ENCODE measurements around the gene SPTLC1.

SPTLC1 gene

DNA sequence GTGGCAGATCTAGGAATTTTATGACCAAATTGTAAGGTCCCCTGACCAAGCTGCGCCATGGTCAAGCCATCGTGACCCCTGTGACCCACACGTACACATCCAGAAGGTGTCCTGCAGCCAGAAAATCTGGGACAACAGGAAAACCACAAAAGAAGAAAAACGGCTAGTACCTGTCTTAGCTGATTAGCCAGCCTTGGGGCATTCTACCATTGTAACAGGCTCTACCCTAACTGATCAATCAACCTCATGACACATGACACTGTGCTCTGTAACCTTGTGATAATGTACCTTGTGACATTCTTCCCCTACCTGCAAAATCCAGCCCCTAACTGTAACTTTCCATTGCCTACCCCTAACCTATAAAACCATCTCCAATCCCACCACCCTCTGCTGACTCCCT is 43.6 kb downstream of the SPTLC1 start:
- no peak for DNase-seq

- no peak for DNase-seq
Observed at GRCh38 chr9:92066168-92066567, 49.0 kb downstream of the SPTLC1 start.

DNA sequence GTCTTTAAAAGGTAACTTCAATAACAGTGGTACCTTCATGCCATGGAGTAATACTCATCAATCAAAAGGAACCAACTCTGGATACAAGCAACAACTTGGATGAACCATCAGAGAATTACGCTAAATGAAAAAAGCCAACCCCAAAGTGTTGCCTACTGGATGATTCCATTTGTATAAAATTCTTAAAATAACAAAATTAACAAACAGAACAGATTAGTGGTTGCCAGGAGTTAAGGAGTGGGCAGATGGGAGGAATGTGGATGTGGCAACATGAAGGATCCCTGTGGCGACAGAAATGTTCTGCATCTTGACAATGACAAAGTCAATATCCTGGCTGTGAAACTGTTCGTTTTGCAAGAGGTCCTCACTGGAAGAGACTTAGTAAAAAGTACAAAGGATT is 50.5 kb downstream of the SPTLC1 start:
- no peak for DNase-seq

DNA sequence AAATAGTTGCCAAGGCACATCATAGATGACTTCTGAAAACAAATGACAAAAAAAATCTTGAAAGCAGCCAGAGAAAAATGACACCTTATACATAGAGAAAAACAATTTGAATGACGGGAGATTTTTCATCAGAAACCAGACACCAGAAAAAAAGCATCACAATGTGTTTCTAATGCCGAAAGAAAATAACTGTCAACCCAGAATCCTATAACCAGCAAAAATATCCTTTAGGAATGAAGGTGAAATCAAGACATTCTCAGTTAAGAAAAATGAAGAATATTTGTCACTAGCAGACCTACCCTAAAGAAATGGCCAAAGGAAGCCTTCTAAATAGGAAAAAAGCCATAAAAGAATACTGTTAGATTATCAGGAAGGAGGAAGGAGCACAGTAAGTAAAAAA is 54.0 kb downstream of the SPTLC1 start:
- DNase-seq = no peak

- no peak for DNase-seq
Observed at GRCh38 chr9:92059661-92060060, 55.6 kb downstream of the SPTLC1 start.

GRCh38 chr9:92058723-92059444 is 56.3 kb downstream of the SPTLC1 start:
- DNase-seq = no peak

- no peak for DNase-seq
Observed at GRCh38 chr9:92058026-92058425, 57.2 kb downstream of the SPTLC1 start.

GRCh38 chr9:92057226-92057625 is 58.0 kb downstream of the SPTLC1 start:
- DNase-seq = no peak

- no peak for DNase-seq
Observed at GRCh38 chr9:92055624-92056023, 59.6 kb downstream of the SPTLC1 start.

- no peak for DNase-seq
Observed at GRCh38 chr9:92048924-92049625, 66.1 kb downstream of the SPTLC1 start.

DNA sequence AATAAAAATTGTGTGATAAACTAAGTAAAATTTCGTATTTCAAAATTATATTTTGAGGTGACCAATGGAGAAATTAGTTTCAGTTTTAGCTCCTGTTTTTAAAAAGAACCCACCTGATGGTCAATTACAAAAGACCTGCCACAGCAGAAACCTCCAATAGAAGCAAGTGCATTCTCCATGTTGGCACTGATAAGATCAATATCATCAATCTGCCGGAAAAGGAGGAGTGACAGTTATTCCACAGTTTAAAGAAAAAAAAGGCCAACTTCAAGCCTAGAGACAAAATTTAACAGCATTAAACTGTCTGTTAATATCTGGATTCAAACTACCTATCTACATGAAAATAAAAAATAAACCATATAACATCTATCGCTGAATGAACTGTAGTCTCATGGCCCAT is 67.7 kb downstream of the SPTLC1 start:
- DNase-seq = no peak

- no peak for DNase-seq
Observed at GRCh38 chr9:92046676-92047075, 68.5 kb downstream of the SPTLC1 start.

- no peak for DNase-seq
Observed at GRCh38 chr9:92044936-92045335, 70.3 kb downstream of the SPTLC1 start.

GRCh38 chr9:92043002-92043401 is 72.2 kb downstream of the SPTLC1 start:
- no peak for DNase-seq

DNA sequence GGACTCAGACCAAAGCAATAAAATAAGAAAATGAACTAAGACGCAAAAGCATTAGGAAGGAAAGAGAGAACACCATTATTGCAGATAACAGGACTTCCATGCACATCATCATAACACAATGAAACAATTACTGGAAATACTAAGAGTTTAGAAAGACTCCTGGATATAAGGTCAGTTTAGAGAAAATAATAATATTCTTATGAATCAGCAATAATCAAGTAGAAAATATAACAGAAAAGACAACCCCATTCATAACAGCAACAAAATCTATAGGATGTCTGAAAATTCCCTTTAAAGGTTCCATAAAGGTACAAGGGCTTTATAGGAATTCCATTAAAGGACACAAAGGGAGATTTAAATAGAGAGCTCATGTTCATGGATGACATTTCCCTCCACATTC is 73.0 kb downstream of the SPTLC1 start:
- no peak for DNase-seq

DNA sequence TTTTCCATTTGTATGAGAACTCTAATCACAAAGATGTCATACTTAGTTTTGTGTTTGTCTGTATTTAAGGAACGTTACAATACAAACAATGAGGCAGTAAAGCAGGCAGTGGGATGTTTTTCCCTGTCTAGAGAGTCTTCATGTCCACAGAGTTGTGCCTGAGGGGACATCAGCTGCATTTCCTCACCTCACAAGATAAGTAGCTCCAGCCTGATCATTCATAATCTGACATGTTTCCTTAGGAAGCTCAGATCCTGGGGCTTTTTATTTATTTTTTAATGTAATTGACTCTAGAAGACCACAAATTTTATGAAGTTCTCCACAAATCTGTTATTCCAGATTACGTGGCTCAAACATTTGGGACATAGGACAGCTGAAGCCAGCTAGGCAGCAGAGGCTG is 78.5 kb downstream of the SPTLC1 start:
- DNase-seq = no peak

DNA sequence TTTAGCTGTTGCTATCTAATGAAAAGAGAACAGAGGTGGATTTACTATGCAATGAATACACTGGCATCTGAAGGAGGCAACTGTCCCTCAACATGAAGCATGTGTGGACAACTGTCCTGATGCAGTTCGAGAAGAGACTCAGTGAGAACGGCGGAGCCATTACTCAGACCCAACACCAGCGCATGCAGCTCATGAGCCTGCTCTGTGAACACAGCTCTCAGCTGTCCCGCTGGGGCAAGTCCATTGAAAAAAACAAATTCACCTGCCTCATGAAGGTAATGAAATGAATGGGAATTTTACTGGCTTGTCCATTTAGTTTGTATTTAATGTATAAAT is 78.8 kb downstream of the SPTLC1 start:
- no peak for DNase-seq

GRCh38 chr9:92035687-92036410 is 79.4 kb downstream of the SPTLC1 start:
- no peak for DNase-seq

DNA sequence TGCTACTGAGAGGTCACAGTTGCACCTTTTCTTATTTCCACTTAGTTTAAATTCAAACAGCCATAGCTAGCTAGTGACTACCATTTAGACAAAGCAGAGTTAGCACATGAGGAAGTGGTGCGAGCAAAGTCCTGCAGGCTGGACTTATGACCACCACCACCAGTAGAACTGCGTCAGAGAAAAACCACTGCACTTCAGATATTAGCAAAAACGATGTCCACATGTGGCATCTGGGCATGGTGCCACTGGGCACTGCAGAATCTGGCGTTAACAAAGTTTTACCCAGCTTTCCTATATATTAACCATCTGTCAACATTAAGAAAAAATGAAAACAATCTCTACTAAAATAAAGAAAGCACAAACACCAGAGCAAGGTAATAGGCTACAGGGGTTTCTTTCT is 80.1 kb downstream of the SPTLC1 start:
- no peak for DNase-seq

DNA sequence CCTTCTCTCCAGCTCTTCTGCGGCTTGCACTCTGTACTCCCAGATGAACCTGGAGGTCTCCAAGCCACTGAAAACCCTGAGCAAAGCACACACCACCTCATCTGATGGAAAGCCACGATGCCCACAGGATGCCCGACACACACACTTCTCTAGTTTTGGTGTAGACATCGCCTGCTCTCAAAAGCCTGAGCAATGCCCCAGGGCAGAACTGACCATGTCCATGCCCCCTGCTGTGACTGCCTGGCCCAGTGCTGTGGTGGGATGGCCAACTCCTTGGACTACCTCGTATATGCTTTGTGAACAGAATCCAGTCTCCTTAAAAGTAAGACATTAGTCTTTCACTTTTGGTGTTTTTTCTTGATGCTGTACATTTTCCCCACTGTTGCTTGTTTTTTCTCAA is 81.2 kb downstream of the SPTLC1 start:
- DNase-seq = no peak

DNA sequence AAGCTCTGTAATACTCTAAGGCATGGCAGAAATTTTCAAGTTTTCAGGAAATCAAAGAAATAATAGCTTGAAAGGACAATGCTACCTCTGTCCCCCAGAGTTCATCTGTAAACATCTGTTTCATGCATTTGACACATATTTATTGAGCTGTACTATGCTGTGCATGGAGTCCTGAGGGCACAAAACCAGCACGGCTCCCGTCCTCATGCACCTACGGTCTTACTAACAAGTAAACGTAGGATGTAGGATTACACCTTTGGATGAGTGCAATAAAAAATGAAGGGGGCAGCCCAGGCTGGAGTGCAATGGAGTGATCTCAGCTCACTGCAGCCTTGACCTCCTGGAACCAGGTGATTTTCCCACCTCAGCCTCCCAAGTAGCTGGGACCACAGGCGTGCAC is 81.9 kb downstream of the SPTLC1 start:
- DNase-seq = no peak

DNA sequence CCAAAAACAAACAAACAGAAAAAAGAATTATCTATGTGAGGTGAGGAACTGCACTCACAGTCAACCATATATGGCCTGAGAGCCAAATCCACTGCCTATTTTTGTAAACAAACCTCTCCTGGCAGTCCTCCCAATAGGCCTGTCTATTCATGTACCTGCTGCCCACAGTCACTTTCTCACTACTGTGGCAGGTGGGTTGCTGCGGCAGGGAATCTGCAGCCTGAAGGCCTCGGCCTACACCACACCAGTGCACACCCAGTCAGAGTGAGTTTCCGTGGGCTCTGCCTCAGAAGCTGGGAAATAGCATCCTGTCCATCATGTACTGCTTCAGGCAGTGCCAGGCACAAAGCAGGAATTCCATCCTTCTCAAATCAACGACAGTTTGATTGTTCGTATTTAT is 82.3 kb downstream of the SPTLC1 start:
- DNase-seq = no peak

DNA sequence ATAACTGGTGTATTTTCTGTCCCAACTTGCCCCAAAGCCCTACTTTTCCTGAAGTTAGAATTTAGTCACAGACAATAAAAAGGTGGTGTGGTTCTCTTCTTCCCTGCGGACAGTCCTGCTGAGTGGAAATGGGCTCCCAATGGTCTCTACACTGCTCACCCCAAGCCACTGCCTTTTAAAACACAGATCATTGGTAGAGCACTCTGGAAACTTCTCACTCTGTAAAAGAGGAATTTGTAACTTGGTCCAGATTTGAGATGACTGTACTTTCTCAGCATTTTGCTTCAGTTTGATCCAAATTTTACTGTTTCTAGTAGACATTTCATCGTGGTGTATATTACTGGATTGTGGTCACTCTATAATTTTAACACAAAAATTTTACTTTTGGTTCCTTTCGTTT is 84.8 kb downstream of the SPTLC1 start:
- DNase-seq = no peak

DNA sequence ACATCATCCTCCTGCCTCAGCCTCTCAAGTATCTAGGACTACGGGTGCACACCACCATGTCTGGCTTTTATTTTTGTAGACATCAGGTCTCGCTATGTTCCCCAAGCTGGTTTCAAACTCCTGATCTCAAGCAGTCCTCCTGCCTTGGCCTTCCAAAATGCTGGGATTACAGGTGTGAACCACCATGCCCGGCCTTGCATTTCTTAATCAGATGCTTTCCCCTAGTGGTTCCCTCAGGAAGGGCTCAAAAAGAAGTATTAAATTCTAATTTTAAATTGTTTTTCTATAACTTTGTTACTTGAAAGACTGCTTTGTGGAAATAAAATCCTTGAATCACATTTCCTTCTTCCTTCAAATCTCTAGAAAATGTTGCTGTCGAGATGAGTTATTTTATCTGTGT is 85.7 kb downstream of the SPTLC1 start:
- DNase-seq = no peak

Measured in right forelimb (tissue), 1 donor.